ENCODE measurements around the gene TPM1. TPM values are rescaled to one million over a fixed set of nuclear protein-coding genes. Genes with fewer than 3 reads are reported as not detected.

TPM1 gene
- total and polyA plus RNA-seq, 2 donors (not counting 1 experiment from before 2014, with no cell fraction given) = 5.5 to 20.3 TPM

DNA sequence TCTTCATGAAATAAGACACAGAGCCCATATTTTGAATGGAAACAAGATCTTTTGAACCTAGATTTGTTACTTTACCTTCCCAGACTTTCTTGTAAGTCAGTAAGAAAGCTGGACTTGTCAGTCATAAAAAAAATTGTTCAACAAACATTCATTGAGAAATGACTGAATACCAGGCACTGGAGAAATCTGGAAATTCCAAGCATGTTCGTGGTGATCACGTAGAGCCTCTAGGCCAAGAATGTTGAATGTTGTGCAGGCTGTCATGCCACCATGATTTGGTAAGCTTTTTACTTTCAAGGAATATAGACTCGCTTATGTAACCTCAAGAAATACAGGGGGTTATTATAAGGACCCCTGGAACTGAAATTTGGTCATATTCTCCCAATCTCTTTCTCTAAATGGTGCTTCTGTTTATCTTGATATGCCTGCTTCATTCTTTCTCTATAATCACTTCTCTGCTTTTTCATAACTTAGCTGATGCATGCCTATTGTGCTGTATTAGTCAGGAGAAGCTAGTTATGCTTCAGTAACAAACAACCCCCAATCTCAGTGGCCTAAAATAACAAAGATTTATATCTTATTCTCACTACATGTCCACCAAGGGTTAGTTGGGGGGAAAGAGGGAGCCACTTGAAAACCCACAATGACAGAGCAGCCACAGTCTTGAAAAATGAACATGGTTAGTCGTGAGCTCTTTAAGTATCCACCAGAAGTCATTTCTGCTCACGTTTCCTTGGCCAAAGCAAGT lies 3.4 kb upstream of the TPM1 start:
- no peak for ATAC-seq (ENCODE audit: low read depth)
- intact Hi-C loops (cut with micrococcal nuclease) = no loop called here
- H3K27me3 Mint-ChIP-seq = peaks cover 33% of the 10 kb centered on the region

DNA sequence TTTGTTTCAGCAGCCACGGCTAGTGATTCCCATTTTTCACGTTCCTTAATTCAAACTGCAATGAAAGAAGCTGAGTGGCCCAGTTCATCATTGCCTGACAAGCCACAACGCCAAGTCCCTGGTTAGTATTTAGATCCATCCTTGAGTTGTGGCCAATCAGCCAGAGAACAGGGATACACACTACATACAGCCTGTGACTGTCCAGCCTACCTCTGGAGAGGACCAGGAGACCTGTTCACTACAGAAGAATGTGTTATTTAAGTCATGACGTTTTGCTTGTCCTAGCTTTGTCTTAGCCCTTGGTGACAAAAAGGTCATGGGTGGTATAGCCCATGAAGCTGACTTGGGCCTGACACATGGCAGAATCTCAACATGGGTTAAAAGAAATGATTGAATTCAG lies 2.7 kb upstream of the TPM1 start:
- intact Hi-C loops (cut with micrococcal nuclease) = no loop called here

More for the DNA sequence above, 3.4 kb upstream of the TPM1 start:
- Histone ChIP-seq H2AFZ (ENCODE audit: insufficient read depth, low read depth, low read length, poor library complexity, severe bottlenecking) (no peak overlapping the region), H3K4me1 (ENCODE audit: control insufficient read depth in 2 of 2, insufficient read depth in 2 of 2, low read length in 2 of 2) (peaks cover 17 to 25% of the 10 kb centered on the region in 2 donors), H3K9ac (ENCODE audit: low read length) (no peak overlapping the region), H4K20me1 (ENCODE audit: control insufficient read depth, insufficient read depth, low read length, poor library complexity, severe bottlenecking) (no peaks in the 10 kb centered on the region), H3K36me3 (replicated peaks in 1 of 2; ENCODE audit: control extremely low read depth in 1 of 2, control insufficient read depth in 1 of 2, extremely low read depth in 1 of 2, insufficient read depth in 2 of 2, low read length in 1 of 2) (no peaks in the 10 kb centered on the region), H3K4me3 (ENCODE audit: control extremely low read depth in 1 of 5, extremely low read depth in 1 of 5, insufficient read depth in 1 of 5, low read depth in 2 of 5, low read length in 4 of 5) (no peak overlapping the region), H3K79me2 (ENCODE audit: control insufficient read depth, insufficient read depth, low read length) (no peaks in the 10 kb centered on the region), H3K27me3 (replicated peaks in 1 of 4; ENCODE audit: control extremely low read depth in 1 of 4, control insufficient read depth in 3 of 4, insufficient read depth in 4 of 4, low read length in 3 of 4) (peaks cover 0 to 52% (median 23%) of the 10 kb centered on the region in 4 experiments), H3K9me3 (ENCODE audit: control extremely low read depth in 1 of 3, control insufficient read depth in 2 of 3, insufficient read depth in 1 of 3, low read length in 2 of 3) (peaks cover 0 to 4% (median 0%) of the 10 kb centered on the region in 3 donors), H3K4me2 (replicated peaks; ENCODE audit: low read depth, low read length, poor library complexity, severe bottlenecking) (no peak overlapping the region), H3K27ac (ENCODE audit: low read length in 2 of 2) (no peak overlapping the region)
- ChIA-PET CTCF (interaction anchor here (3.4 kb wide), 1 partner anchor 9 kb away, joined by 23 read pairs; no protein-coding TSS in a partner anchor), POLR2A (no interaction called here)
- 72% methylated on average over 4 of the region's 5 CpGs for WGBS (ENCODE audit: insufficient coverage)
- Mint-ChIP-seq H3K4me1 (peaks cover 18% of the 10 kb centered on the region), H3K9me3 (ENCODE audit: insufficient read depth) (no peaks in the 10 kb centered on the region), H3K4me3 (no peak overlapping the region), H3K27ac (no peak overlapping the region)
- no peak for DNase-seq
- TF ChIP-seq EZH2 (IDR thresholded peaks at IDR 0.05; ENCODE audit: borderline replicate concordance, insufficient read depth, low read depth, low read length, poor library complexity, severe bottlenecking) = no peak
- TF ChIP-seq, protein P1, sequence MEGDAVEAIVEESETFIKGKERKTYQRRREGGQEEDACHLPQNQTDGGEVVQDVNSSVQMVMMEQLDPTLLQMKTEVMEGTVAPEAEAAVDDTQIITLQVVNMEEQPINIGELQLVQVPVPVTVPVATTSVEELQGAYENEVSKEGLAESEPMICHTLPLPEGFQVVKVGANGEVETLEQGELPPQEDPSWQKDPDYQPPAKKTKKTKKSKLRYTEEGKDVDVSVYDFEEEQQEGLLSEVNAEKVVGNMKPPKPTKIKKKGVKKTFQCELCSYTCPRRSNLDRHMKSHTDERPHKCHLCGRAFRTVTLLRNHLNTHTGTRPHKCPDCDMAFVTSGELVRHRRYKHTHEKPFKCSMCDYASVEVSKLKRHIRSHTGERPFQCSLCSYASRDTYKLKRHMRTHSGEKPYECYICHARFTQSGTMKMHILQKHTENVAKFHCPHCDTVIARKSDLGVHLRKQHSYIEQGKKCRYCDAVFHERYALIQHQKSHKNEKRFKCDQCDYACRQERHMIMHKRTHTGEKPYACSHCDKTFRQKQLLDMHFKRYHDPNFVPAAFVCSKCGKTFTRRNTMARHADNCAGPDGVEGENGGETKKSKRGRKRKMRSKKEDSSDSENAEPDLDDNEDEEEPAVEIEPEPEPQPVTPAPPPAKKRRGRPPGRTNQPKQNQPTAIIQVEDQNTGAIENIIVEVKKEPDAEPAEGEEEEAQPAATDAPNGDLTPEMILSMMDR (IDR thresholded peaks at IDR 0.05) = no peak

More for the DNA sequence above, 2.7 kb upstream of the TPM1 start:
- H3K79me2 ChIP-seq (ENCODE audit: control insufficient read depth, insufficient read depth, low read length) = no peaks in the 10 kb centered on the region
- no peak overlapping the region for H3K4me3 ChIP-seq (ENCODE audit: control extremely low read depth in 1 of 5, extremely low read depth in 1 of 5, insufficient read depth in 1 of 5, low read depth in 2 of 5, low read length in 4 of 5)
- no peak overlapping the region for H2AFZ ChIP-seq (ENCODE audit: insufficient read depth, low read depth, low read length, poor library complexity, severe bottlenecking)
- WGBS (ENCODE audit: insufficient coverage) = 89% methylated on average over 3 of the region's 4 CpGs
- no peaks in the 10 kb centered on the region for H4K20me1 ChIP-seq (ENCODE audit: control insufficient read depth, insufficient read depth, low read length, poor library complexity, severe bottlenecking)
- no peaks in the 10 kb centered on the region for H3K36me3 ChIP-seq (replicated peaks in 1 of 2; ENCODE audit: control extremely low read depth in 1 of 2, control insufficient read depth in 1 of 2, extremely low read depth in 1 of 2, insufficient read depth in 2 of 2, low read length in 1 of 2)
- H3K27me3 ChIP-seq (replicated peaks in 1 of 4; ENCODE audit: control extremely low read depth in 1 of 4, control insufficient read depth in 3 of 4, insufficient read depth in 4 of 4, low read length in 3 of 4) = peaks cover 0 to 55% (median 30%) of the 10 kb centered on the region in 4 experiments
- POLR2A ChIA-PET = no interaction called here
- H3K4me2 ChIP-seq (replicated peaks; ENCODE audit: low read depth, low read length, poor library complexity, severe bottlenecking) = no peak overlapping the region
- Mint-ChIP-seq H3K4me1 (peaks cover 20% of the 10 kb centered on the region), H3K4me3 (no peak overlapping the region), H3K27ac (no peak overlapping the region), H3K27me3 (peaks cover 40% of the 10 kb centered on the region), H3K9me3 (ENCODE audit: insufficient read depth) (no peaks in the 10 kb centered on the region)
- CTCF ChIA-PET = interaction anchor here (3.4 kb wide), 1 partner anchor 8 kb away, joined by 23 read pairs; no protein-coding TSS in a partner anchor
- TF ChIP-seq EZH2 (IDR thresholded peaks at IDR 0.05; ENCODE audit: borderline replicate concordance, insufficient read depth, low read depth, low read length, poor library complexity, severe bottlenecking) = no peak
- TF ChIP-seq, protein P1 (IDR thresholded peaks at IDR 0.05) = no peak
- peaks cover 0 to 4% (median 0%) of the 10 kb centered on the region in 3 donors for H3K9me3 ChIP-seq (ENCODE audit: control extremely low read depth in 1 of 3, control insufficient read depth in 2 of 3, insufficient read depth in 1 of 3, low read length in 2 of 3)
- no peak overlapping the region for H3K27ac ChIP-seq (ENCODE audit: low read length in 2 of 2)
- H3K4me1 ChIP-seq (ENCODE audit: control insufficient read depth in 2 of 2, insufficient read depth in 2 of 2, low read length in 2 of 2) = peaks cover 20 to 26% of the 10 kb centered on the region in 2 donors
- no peak overlapping the region for H3K9ac ChIP-seq (ENCODE audit: low read length)
- DNase-seq = no peak
- no peak for ATAC-seq (ENCODE audit: low read depth)

All from B cell (primary cell).